GM19395 (cell line): ENCODE results near the gene ATOH8.
"Not testable (repeated sequence)": the region's sequence is repeated elsewhere in the genome, so short reads cannot be mapped to it uniquely, and the experiment has no call there.

Source experiments
- ATAC-seq: cut with Tn5 transposase; IDR thresholded peaks from one replicate; pipeline ENCODE4 v1.9.1; 2021; ENCODE audit warnings: mild to moderate bottlenecking, moderate library complexity; ENCODE audit not compliant: unreplicated experiment

Gene ATOH8

GRCh38 chr2:85753525-85754312, at the start of gene ATOH8:
TSS of gene ATOH8 (plus strand) at chr2:85753991. CDS start at chr2:85754190, 199 bp downstream.
- ATAC-seq: no peak

GRCh38 chr2:85704038-85704437, 49.8 kb upstream of the ATOH8 start:
- no peak for ATAC-seq

- peak; percentile 75 for ATAC-seq
These were observed 48.8 kb upstream of the ATOH8 start for GRCh38 chr2:85704800-85705679.

GRCh38 chr2:85705680-85706039, 48.1 kb upstream of the ATOH8 start:
- ATAC-seq: no peak

GRCh38 chr2:85706063-85706462, 47.7 kb upstream of the ATOH8 start:
- no peak for ATAC-seq

GRCh38 chr2:85706599-85707296, 47.0 kb upstream of the ATOH8 start:
- ATAC-seq: no peak

GRCh38 chr2:85707304-85707703, 46.5 kb upstream of the ATOH8 start:
- ATAC-seq: no peak

- no peak for ATAC-seq
These were observed 45.1 kb upstream of the ATOH8 start for GRCh38 chr2:85708641-85709040.

- no peak for ATAC-seq
These were observed 44.4 kb upstream of the ATOH8 start for GRCh38 chr2:85709401-85709811.

GRCh38 chr2:85710687-85711577, 42.9 kb upstream of the ATOH8 start:
- no peak for ATAC-seq

GRCh38 chr2:85711578-85712060, 42.2 kb upstream of the ATOH8 start:
- no peak for ATAC-seq

- no peak for ATAC-seq
These were observed 41.5 kb upstream of the ATOH8 start for GRCh38 chr2:85712336-85712735.

- no peak for ATAC-seq
These were observed 40.8 kb upstream of the ATOH8 start for GRCh38 chr2:85712849-85713612.

GRCh38 chr2:85713836-85714235, 40.0 kb upstream of the ATOH8 start:
- no peak for ATAC-seq

- not testable (repeated sequence) for ATAC-seq
These were observed 39.4 kb upstream of the ATOH8 start for GRCh38 chr2:85714421-85714820.

GRCh38 chr2:85714841-85715240, 39.0 kb upstream of the ATOH8 start:
- ATAC-seq: no peak

GRCh38 chr2:85716346-85716914, 37.4 kb upstream of the ATOH8 start:
- ATAC-seq: no peak

GRCh38 chr2:85717308-85718008, 36.3 kb upstream of the ATOH8 start:
- ATAC-seq: no peak

- no peak for ATAC-seq
These were observed 35.8 kb upstream of the ATOH8 start for GRCh38 chr2:85718009-85718391.
